Neuronal stem cell (in vitro differentiated cells): ENCODE data around the gene KCTD7.
"Not testable (repeated sequence)": the region's sequence is repeated elsewhere in the genome, so short reads cannot be mapped to it uniquely, and the experiment has no call there.

ENCODE experiments used
- DNase-seq: peaks from one replicate; pipeline ENCODE4 v3.0.0-alpha.2; 2013; ENCODE audit warnings: low spot score
- H2AFZ ChIP-seq: one replicate; pipeline ENCODE4 v1.6.1; 2013; ENCODE audit warnings: mild to moderate bottlenecking, low read length, inconsistent platforms
- H2AK5ac ChIP-seq: 2 replicates; pipeline ENCODE4 v1.6.1; 2013; ENCODE audit warnings: low read depth, mild to moderate bottlenecking, inconsistent platforms, low read length, moderate library complexity, mixed read lengths
- H2BK120ac ChIP-seq: 2 replicates; pipeline ENCODE4 v1.6.1; 2013; ENCODE audit warnings: low read depth, mild to moderate bottlenecking, inconsistent platforms, low read length, moderate library complexity, mixed read lengths
- H2BK12ac ChIP-seq: one replicate; pipeline ENCODE4 v1.6.1; 2013; ENCODE audit warnings: low read length, inconsistent platforms
- H2BK15ac ChIP-seq: 2 replicates; pipeline ENCODE4 v1.6.1; 2013; ENCODE audit warnings: mild to moderate bottlenecking, low read length, inconsistent platforms, mixed read lengths
- H2BK5ac ChIP-seq: one replicate; pipeline ENCODE4 v1.6.1; 2013; ENCODE audit warnings: inconsistent platforms, mild to moderate bottlenecking, low read length, moderate library complexity
- H3K14ac ChIP-seq: one replicate; pipeline ENCODE4 v1.6.1; 2013; ENCODE audit warnings: low read length, inconsistent platforms
- H3K18ac ChIP-seq: 2 replicates; pipeline ENCODE4 v1.6.1; 2013; ENCODE audit warnings: low read length, inconsistent platforms
- H3K23ac ChIP-seq: 2 replicates; pipeline ENCODE4 v1.6.1; 2013; ENCODE audit warnings: low read depth, mild to moderate bottlenecking, mixed read lengths, low read length, inconsistent platforms; ENCODE audit not compliant: poor library complexity
- H3K27ac ChIP-seq: replicated peaks from 3 replicates; pipeline ENCODE4 v1.5.1; 2013; ENCODE audit warnings: low read length, inconsistent platforms
- H3K27me3 ChIP-seq, 3 experiments: 2 replicates each; pipeline ENCODE4 v1.6.1; 2013; ENCODE audit warnings: low read length in 3 of 3, mild to moderate bottlenecking in 2 of 3, inconsistent platforms in 1 of 3, low read depth in 1 of 3, mixed read lengths in 1 of 3, moderate library complexity in 1 of 3; ENCODE audit not compliant: control insufficient read depth in 3 of 3, insufficient read depth in 3 of 3
- H3K36me3 ChIP-seq, 2 donors: replicated peaks in 1 of 2; 2 replicates each; pipeline ENCODE4 v1.6.1; 2013; ENCODE audit warnings: low read length in 2 of 2; ENCODE audit not compliant: control insufficient read depth in 2 of 2, insufficient read depth in 2 of 2
- H3K4ac ChIP-seq: 2 replicates; pipeline ENCODE4 v1.6.1; 2013; ENCODE audit warnings: inconsistent platforms, mild to moderate bottlenecking, low read length, moderate library complexity
- H3K4me1 ChIP-seq, 2 donors: 1 replicate in 1 of 2; 2 replicates in 1 of 2; pipeline ENCODE4 v1.6.1; 2013; ENCODE audit warnings: low read length in 2 of 2, low read depth in 1 of 2; ENCODE audit not compliant: control insufficient read depth in 2 of 2, insufficient read depth in 1 of 2
- H3K4me2 ChIP-seq: one replicate; pipeline ENCODE4 v1.6.1; 2013; ENCODE audit warnings: mild to moderate bottlenecking, low read length, inconsistent platforms; ENCODE audit not compliant: insufficient read depth, poor library complexity, severe bottlenecking
- H3K4me3 ChIP-seq, 2 donors: 2 replicates each; pipeline ENCODE4 v1.5.1; 2013; ENCODE audit warnings: low read length in 2 of 2, mild to moderate bottlenecking in 2 of 2, inconsistent platforms in 1 of 2, moderate library complexity in 1 of 2
- H3K79me1 ChIP-seq: one replicate; pipeline ENCODE4 v1.6.1; 2013; ENCODE audit warnings: low read depth, mild to moderate bottlenecking, inconsistent platforms, low read length, moderate library complexity
- H3K9ac ChIP-seq: one replicate; pipeline ENCODE4 v1.6.1; 2013; ENCODE audit warnings: mild to moderate bottlenecking, low read depth, low read length, inconsistent platforms; ENCODE audit not compliant: poor library complexity
- H3K9me3 ChIP-seq, 2 donors: replicated peaks in 1 of 2; 2 replicates each; pipeline versions ENCODE3 to v1.6.1; 2013; ENCODE audit warnings: low read length in 2 of 2, mild to moderate bottlenecking in 2 of 2, inconsistent platforms in 1 of 2, low read depth in 1 of 2, mixed read lengths in 1 of 2, moderate library complexity in 1 of 2; ENCODE audit not compliant: control insufficient read depth in 2 of 2, insufficient read depth in 1 of 2
- H4K8ac ChIP-seq: one replicate; pipeline ENCODE4 v1.6.1; 2013; ENCODE audit warnings: low read depth, mild to moderate bottlenecking, inconsistent platforms, low read length, moderate library complexity
- H4K91ac ChIP-seq: one replicate; pipeline ENCODE4 v1.6.1; 2013; ENCODE audit warnings: low read length, low read depth, mild to moderate bottlenecking, inconsistent platforms; ENCODE audit not compliant: poor library complexity
- WGBS, 2 donors: extraction: QIAGEN DNeasy Blood & Tissue Kit; methylation state at CpG; one replicate each; pipeline ENCODE4 v1.1.7; 2013; ENCODE audit warnings: missing lambda C conversion rate in 2 of 2, mixed read lengths in 1 of 2; ENCODE audit not compliant: insufficient read length in 2 of 2, insufficient replicate concordance in 1 of 2; ENCODE audit errors: extremely low coverage in 2 of 2; 5-methylcytosine and 5-hydroxymethylcytosine counted together

KCTD7 gene

DNA sequence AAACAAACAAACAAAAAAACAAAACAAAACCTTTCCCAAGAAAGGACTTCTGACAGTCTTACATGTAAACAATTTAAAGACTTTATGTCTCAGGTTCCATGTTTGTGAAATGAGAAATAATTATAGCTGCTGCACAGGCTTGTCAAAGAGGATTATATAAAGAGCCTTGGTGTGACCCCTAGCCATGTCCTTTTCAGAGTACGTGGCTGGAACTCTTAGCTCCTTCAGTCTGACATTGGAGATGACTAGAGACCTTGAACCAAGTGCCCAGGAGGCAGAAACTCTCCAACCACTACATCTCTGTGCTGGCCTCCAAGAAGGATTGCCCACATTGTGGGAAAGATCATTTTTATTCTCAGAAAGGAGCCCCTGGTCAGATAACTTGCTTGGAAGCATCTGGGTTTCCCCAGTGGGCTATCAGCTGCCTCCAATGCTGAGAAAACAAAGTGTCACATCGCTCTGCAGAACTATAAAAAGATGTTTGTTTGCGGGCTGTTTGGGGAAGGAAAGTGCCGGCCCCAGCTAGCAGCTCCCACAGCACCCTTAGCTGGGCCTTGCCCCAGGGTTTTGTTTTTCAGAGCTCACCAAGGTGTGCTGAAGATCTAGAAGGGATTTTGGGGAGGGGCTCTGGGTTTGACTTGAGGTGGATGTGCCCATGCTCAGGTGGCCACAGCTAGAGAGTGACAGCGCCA, 43.9 kb downstream of the KCTD7 start:
- DNase-seq, H2BK120ac ChIP-seq, H3K4ac ChIP-seq, H2BK15ac ChIP-seq, H3K79me1 ChIP-seq, H3K4me1 ChIP-seq, H3K4me2 ChIP-seq, H2AK5ac ChIP-seq, H4K8ac ChIP-seq, H2BK12ac ChIP-seq, H3K14ac ChIP-seq, H3K27ac ChIP-seq, H3K9ac ChIP-seq, H3K27me3 ChIP-seq, H2AFZ ChIP-seq, H2BK5ac ChIP-seq, H3K9me3 ChIP-seq, H4K91ac ChIP-seq, H3K18ac ChIP-seq, H3K4me3 ChIP-seq, H3K23ac ChIP-seq: not testable (repeated sequence)
- H3K36me3 ChIP-seq = peaks cover 2 to 23% of the 10 kb centered on the region in 2 donors
- WGBS, 2 donors = no CpG with 5 or more reads among the region's 5 CpGs

- H3K9ac ChIP-seq, H3K18ac ChIP-seq, H3K4ac ChIP-seq, H3K27ac ChIP-seq, H3K23ac ChIP-seq, H2BK120ac ChIP-seq, H2BK15ac ChIP-seq, H4K8ac ChIP-seq, H4K91ac ChIP-seq, DNase-seq, H2BK12ac ChIP-seq, H3K27me3 ChIP-seq, H3K9me3 ChIP-seq, H3K4me2 ChIP-seq, H3K4me1 ChIP-seq, H2AK5ac ChIP-seq, H2BK5ac ChIP-seq, H3K4me3 ChIP-seq, H3K79me1 ChIP-seq, H2AFZ ChIP-seq, H3K14ac ChIP-seq: not testable (repeated sequence)
- H3K36me3 ChIP-seq = peaks cover 2 to 20% of the 10 kb centered on the region in 2 donors
- no CpG with 5 or more reads among the region's 7 CpGs for WGBS, 2 donors
Measured at GRCh38 chr7:66673124-66673640, 44.5 kb downstream of the KCTD7 start.

DNA sequence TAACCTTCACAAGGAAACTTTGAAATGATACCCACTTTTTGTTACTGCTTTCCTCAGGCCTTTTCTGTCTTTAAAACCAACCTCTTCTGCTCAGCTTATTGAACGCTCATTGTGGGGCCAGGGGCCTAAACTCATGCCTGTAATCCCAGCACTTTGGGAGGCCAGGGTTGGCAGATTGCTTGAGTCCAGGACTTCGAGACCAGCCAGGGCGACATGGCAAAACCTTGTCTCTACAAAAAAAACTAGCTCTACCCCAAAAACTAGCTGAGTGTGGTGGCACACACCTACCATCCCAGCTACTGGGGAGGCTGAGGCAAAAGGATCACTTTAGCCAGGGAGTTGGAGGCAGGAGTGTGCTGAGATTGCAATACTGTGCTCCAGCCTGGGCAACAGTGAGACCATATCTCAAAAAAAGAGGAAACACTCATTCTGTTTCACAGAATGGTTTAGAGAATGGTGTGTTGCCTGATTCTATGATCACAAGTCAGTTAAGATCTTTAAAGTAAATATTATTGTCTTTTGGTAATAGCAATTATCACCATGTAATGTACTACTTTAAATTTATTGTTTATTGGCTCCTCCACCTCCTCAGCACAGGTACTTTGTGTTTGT, 51.1 kb downstream of the KCTD7 start:
- no peak overlapping the region for H2BK5ac ChIP-seq
- no peak overlapping the region for H2BK15ac ChIP-seq
- no peaks in the 10 kb centered on the region for H3K9me3 ChIP-seq
- H3K23ac ChIP-seq = no peak overlapping the region
- no peaks in the 10 kb centered on the region for H3K27me3 ChIP-seq
- no peak overlapping the region for H4K91ac ChIP-seq
- H2AFZ ChIP-seq = no peak overlapping the region
- no peak overlapping the region for H2BK120ac ChIP-seq
- H2BK12ac ChIP-seq = no peak overlapping the region
- WGBS, 2 donors = no CpG with 5 or more reads among the region's 3 CpGs
- H3K9ac ChIP-seq = no peak overlapping the region
- no peak for DNase-seq
- H3K4me2 ChIP-seq = no peak overlapping the region
- peaks cover 0 to 19% of the 10 kb centered on the region in 2 donors for H3K4me1 ChIP-seq
- no peak overlapping the region for H2AK5ac ChIP-seq
- H3K14ac ChIP-seq = no peak overlapping the region
- H4K8ac ChIP-seq = no peak overlapping the region
- H3K27ac ChIP-seq = no peak overlapping the region
- H3K4me3 ChIP-seq = no peak overlapping the region
- peaks cover 7% of the 10 kb centered on the region for H3K79me1 ChIP-seq
- no peak overlapping the region for H3K18ac ChIP-seq
- no peak overlapping the region for H3K4ac ChIP-seq
- peaks cover 0 to 7% of the 10 kb centered on the region in 2 donors for H3K36me3 ChIP-seq
